Stimulated activated CD4-positive, alpha-beta T cell treated with anti-CD3 and anti-CD28 coated beads, Interleukin-4, amount 100 ng/mL, for 4 hours (primary cell): ENCODE measurements around the gene ARHGEF28.

ENCODE experiments used
- DNase-seq, 2 experiments: peaks; one replicate each; pipeline ENCODE4 v3.0.0-alpha.2; 2020

Gene ARHGEF28

DNA sequence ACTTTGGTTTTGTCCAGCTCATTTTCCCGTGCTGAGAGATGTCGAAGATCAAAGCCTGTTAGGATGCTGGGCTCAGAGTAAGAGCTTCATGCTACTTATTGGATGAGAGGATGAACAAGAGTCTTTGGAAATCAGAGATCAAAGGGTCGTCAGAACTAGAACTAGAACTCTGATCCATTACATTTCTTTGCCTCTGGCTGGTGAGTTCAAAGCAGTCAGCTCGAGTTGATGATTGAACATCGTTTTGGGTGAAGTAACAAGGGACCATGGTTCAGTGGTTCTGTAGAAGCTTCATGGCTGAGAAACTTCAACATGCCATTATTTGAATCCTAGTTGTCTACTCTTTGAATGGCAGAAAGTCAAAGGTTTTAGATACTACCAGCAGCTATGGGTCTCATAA lies 320.3 kb downstream of the ARHGEF28 start:
- no peak for DNase-seq

DNA sequence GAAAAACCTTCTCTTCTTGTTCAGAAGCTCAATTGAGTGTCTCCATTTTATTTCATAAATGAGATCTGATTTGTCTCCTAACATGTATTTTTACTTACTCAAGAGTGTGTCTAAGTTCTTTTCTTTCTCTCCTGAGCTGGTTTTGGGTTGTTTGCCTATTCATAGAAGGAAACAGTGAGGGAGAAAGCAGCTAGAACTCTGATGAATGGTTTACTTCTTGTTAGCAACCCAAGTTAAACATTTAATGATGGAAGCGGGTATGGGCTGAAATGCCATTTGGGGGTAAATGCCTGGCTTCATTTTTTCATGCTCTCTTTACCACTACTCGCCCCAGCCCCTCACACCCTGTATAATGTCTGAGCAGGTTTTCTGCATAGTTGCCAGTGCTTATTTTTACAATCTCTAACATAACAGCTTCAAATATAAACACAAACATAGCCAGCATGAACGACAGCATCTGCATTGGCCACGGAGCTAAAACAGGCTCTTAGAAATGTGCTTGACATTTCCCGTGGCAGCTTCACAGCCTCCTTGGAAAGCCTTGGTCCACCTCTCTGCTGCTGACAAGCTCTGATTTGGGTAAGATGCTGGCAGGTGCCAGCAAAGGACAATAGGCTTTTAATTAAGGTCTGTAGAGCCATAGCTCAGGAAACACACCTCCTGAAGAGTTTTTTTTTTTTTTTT lies 321.1 kb downstream of the ARHGEF28 start:
- no peak for DNase-seq

DNA sequence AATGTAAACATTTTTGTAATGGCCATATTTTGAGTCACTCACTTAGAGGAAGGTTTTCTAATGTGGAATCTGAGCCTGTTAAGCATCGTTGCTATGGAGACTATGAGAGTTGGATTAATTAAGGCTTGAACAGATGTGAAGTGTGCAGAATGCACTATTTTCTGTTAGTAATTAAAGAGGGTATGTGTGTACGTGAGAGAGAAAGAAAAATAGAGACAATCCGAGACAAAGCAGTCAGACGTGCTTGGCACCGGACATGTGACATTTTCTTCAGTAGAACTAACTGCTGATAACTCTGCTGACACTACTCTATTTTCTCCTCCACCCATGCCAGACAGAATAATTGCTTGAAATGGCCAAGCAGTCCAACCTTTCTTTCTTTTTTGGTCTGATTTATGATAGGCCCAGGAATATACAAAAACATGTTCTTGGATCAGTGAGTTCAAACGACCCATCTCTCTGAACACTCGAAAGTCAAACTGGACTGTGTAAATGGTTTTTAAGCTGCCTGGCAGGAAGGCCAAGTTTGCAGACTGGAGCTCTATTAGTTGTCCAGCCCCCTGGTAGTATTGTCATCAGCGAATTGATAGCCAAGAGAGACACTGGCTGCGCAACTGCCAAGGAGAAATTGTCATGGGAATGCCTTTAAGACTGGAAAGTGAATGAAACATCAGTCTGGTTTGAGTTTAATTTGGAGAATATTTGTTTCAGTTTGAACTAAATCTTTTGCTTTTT lies 322.1 kb downstream of the ARHGEF28 start:
- DNase-seq = no peak

DNA sequence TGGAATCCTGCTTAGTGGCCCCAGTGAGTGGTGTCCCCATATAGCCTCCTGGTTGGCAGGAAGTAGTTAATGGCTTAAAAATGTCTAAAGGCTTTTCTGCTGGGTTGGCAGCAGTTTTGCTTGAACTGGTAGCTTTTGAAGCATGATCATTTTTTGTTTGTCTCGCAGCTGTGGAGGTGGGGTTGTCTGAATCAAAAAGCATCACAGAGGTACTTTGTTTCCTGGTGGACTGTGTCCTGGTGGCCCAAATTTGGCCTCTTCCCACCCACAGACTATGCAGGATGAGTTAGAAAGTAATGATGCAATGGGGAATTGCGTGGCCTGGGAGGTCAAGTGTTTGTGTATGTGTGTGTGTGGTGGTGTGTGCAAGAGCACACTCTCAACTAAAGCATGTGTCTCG lies 322.7 kb downstream of the ARHGEF28 start:
- DNase-seq = no peak

DNA sequence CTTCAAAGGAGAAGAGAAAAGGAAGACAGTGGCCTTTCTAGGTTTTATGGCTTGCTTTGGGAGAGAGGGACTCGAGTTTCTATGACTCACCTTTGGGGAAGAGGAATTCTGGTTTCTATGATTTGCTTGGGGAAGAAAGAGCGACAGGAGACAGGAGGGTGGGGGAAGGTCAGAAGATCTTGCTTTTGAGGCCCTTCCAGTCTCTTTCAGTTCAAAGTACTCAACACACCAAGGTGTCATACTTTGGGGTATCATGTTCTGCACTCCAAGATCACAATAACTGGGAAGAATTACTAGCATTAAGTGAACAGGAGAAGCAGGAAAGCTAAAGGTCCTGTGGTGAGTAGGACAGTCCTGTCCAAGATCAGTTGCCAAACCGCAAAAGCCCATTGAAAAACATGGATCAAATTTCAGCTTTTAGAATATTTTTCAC lies 324.5 kb downstream of the ARHGEF28 start:
- no peak for DNase-seq

DNA sequence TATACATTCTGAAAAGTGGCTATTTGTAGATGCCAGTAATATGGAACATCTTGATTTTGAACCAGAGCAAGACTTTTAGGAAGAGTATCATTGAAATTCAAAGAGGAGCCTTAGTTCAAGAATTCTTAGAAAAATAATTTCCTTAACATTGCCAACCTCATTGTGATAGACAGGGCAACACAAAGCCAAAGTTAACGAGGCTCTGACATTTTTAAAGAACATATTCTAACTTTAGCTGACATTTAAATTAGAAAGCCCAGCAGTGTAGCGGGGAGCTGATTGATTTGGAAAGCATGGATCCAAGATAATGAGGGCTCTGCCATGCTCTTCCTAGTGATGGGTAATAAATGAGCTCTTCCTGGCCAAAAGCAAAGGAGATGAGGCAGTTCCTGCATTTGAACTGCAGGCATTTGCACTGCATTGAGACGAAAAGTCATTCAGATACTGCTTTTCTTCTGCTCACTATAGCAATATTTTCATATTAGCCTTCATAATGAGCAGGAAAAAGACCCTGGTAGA lies 325.0 kb downstream of the ARHGEF28 start:
- DNase-seq = no peak

DNA sequence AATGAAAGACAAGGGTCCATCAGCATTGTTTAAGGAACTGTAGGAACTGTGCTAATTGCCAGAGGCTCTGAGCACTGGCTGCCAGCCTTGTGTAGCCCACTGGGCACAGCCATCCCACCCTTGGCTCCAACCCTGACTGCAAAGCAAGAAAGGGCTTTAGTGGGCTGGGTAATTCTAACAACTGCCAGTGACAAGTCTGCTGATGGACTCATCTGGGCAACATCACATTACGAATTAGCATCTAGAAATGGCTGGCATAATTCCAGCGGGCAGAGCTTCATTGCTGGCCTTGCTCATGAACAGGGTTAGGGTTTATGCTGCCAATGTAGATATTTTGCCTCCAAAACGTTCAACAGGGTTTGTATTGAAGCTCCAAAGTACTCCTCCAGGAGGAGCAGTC lies 326.9 kb downstream of the ARHGEF28 start:
- DNase-seq = no peak

DNA sequence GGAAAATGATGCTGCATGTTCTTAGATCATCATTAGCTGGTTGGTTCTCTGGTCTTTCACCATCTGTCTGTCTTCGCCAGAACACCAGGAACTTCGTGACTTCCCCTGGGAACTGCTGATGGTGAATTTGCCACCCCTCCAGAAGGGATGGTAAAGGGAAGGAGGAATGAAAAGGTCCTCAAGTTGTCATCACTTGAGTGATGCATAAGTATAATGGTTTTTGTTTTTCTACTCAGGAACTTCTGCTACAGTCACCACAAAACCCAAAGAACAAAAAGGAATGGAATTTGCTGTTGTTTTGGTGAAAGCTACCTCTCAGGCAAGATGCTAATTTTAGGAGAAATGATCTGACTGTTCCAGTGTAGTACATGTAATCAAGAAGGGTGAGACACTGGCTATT lies 328.4 kb downstream of the ARHGEF28 start:
- no peak for DNase-seq

DNA sequence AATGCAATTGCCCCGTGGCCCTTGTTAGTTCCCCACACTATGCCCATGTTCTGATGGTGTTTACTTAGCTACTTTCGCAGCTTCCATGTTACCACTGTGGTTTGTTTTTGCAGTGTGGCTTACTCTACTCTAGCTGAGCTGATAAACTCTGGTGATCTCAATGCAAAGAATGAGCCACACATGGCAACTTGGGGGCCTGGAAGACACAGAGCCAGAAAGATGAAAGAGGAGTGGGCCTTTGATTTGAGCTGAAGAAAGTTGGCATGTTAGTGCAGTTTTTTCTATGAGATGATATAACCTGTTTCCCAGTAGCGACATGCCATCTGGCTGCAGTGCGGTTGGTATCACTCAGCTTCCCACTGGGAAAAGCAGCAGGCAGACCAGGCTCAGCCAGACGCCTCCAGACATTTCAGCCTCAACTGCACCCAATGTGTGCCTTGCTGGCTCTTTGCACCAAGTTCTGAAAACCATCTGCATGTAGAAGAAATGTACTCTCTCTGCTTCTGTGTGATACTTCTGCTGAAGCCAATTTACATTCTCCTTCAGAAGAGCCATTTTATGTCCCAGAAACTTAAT lies 329.4 kb downstream of the ARHGEF28 start:
- no peak for DNase-seq

DNA sequence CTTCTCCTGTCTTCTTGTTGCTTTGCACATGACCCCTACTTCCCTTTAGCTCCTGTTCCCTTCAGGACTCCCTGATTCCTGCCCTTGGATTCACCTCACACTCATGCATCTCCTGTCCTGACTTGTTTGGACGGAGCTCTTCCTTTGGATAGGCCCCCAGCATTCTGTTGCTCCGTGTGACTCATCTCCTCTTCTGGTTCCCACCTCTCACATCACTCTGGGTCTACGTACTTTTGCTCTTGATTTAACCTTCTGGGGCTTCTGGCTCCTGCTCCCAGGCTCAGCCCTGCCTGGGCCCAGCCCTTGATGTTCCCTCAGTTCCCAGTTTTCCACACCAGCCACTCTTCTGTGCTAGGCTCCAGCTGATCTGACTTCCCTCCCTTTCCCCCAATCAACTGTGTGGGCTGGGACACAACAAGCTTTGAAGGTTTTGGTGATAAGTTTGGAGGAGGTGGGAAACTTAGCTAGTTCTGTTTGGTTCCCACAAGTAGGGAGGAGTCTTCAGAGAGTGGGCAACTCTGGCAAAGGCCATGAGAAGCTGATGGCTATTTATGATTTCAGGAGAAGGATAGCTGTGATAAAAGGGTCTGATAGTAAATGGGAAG lies 331.5 kb downstream of the ARHGEF28 start:
- no peak for DNase-seq

DNA sequence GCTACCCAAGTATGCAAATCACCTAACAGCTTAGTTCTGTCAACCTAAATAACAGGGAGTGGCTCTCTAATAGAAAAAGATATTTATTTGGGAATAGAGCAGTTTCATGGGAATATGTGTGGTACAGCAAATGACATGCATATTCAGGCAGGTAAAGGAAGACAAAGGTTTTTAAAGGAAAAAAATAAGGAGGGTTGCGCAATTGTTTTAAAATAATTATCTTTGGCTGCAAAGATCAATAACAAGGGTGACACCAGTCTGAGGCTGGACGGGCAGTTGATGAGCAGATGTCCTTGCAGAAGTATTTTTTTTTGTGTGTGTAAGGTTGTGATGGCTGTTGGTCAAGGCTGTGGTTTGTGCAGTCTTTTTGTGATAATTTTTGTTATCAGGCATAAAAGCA lies 332.0 kb downstream of the ARHGEF28 start:
- DNase-seq = no peak

DNA sequence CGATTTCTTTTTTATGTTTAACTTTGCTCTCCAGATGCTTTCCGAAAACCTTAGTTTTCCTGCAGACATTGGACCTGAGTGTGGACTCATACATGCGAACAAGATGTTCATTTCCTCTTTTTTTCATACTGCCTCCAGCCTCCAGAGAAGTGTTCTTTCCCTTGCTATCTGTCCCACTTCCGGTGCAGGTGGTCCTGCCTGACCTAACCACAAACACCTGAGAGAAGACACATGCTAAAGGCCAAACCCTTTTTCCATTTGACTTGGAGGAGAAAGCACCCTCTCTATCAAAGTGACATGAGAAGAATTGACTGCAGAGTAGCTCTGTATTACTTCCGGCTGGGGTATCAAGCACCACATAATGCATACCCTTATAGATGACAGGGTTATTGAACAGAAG lies 334.0 kb downstream of the ARHGEF28 start:
- no peak for DNase-seq

DNA sequence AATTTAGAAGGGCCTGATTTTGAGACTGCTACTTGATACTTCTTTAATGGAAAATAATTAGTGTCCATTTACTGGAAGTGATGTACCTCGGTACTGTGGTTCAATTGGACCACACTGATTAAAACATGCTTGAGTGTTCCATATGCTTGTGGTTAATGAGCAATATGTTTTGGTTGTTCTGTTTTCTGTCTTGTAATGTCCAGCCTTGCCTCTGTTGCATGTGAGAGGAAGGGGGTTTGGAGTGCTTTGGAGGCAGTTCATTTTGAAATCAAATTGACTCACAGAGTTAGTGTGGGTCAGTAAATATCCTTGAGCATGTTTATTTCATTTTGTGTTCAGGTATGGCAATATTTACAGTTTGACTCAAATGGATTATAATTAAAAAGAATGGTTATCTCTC lies 334.4 kb downstream of the ARHGEF28 start:
- no peak for DNase-seq

DNA sequence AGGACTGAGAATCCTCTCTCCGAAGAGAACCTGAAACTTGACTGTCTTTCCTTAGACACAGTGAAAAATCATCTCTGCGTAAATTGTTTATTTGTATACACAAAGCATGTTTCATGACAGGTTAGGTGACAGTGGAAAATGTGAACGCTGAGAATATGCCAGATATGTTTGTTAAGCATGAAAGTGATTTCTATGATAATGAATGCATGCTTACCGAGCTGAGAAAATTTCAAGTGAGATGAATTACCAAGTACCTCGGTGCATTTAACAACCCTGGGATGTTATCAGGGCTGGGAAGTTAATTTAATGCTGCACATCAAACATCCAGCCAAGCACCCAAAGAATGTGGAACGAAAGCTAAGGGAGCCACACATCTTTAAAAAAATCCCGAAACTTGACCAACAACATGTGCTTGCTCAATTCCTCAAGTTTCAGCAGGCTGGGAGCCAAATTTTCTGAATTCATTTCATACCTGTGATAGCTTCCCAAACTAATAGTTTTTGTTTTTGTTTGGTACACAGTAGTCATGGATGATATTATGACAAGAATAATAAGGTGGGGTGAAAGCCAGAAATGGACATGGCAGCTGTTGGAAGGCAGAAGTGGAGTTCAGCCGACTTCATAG lies 336.9 kb downstream of the ARHGEF28 start:
- DNase-seq = no peak

DNA sequence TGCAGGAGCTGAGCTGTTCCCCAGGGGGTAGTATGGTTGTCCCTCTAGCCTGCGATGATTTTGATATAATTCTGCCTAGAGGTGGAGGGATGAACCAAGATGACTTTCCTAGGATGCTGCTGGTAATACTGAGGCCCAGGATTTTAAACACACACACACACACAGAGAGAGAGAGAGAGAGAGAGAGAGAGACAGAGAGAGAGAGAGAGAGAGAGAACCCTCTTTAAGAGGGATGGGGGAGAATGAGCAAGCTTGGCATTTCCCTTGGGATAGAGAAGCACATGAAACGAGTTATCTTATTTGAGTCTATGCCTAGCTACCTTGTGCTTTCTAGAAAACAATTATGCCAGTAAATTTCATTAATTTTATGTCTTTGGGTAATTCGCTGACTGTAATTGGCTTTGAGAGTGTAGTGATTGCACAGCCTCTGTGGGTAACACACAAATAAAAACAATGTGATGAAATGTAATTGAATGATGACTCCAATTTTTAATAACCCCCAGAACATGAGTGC lies 338.4 kb downstream of the ARHGEF28 start:
- DNase-seq = no peak

DNA sequence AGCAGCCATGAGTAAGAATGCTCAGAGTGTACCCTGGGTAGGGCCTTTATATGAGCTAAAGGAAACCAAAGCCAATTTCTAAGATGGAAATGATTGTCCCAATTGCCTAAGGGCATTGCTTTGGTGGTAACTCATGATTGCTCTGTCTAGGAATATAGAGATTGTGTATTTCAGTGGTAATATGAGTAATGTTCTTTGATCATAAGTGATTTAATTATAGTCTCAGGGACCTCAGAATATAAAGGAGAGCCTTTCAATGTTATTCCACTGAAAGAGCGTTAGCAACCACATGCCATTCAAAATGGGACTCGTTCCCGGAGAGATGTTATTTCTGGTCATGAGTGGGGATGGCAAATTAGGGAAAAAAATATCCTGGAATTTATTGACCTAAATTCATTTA lies 340.5 kb downstream of the ARHGEF28 start:
- no peak for DNase-seq

DNA sequence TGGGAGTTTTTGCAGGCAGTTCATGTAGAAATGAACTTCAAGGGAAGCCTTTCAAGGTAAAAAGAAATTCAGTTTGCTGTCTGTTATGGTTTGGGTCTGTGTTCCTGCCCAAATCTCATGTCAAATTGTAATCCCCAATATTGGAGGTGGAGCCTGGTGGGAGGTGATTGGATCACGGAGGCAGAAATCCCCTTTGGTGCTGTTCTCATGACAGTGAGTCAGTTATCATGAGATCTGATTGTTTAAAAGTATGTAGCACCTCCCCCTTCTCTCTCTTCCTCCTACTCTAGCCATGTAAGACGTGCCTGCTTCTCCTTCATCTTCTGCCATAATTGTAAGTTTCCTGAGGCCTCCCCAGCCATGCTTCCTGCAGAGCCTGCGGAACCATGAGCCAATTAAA lies 341.4 kb downstream of the ARHGEF28 start:
- DNase-seq = no peak

DNA sequence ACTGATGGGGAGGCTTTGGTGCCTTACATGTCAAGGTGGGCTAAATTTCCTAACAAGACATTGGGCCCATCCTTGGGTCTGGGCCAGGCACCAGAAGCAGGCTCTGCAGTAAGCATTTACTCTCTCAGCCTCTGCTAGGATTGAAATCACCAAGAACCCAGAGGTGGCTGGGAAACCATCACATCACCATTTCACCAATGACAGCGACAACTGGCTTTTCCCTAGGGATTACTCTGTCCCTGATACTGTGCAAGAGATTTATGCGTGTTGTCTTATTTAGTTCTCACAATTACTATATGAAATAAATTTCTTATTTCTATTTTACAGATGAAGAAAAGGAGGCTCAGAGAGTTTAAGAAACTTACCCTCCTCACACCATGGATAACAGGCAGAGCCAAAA lies 342.2 kb downstream of the ARHGEF28 start:
- DNase-seq = no peak

DNA sequence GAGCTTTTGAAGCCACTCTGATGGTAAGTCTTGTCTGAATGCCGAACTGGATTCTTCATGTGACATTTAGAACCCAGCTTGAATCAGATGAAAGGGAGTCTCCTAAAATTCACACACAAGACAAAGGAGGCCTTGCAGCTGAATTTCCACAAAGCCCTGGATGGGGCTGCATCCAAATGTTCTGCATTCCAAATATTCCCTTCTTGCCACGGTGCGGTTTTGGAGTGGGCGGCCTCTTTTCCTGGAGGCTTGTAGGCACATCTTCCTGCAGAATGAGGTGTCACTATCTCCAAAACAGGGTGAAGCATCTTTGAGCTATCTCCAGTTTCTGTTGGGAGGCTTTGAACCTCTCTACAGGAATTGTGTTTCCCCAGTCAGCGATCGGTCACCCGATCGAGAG lies 342.7 kb downstream of the ARHGEF28 start:
- no peak for DNase-seq

DNA sequence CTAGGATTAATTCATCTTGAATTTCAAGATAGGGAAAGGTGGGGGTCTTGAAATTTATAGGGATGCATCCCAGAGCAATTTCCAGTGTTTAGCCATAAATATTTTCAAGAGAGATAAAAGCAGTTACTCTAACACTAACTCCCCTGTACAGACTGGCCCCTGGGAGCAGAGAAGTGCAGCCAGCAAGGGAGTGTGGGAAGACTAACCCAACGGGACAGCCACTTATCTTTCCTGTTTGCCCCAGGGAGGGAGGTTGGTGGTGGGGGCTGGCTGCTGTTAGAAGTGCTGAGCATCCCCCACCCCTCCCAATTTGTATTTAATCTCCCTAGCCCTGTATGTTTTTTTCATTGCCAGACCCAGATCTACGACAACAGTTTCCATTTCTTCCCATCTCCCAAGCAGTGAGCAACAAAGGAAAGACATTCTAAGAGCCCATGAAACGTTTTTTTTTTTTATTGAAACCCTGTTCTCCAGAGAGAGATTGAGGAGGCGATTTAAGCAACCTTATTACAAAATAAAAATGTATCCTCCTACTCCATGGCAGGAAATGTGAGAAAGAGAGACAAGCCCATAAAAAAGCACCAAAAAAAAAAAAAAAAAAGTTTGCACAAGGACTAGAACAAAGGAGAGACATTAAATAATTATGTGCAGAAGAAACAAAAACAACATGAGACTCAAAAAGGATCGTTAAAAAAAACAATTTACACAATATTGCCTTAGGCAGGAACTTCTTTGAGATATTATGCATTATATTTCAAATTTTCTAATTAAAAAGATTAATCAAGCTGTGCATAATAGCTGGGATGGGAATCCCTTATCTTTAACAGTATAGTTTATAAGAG lies 343.4 kb downstream of the ARHGEF28 start:
- no peak for DNase-seq

DNA sequence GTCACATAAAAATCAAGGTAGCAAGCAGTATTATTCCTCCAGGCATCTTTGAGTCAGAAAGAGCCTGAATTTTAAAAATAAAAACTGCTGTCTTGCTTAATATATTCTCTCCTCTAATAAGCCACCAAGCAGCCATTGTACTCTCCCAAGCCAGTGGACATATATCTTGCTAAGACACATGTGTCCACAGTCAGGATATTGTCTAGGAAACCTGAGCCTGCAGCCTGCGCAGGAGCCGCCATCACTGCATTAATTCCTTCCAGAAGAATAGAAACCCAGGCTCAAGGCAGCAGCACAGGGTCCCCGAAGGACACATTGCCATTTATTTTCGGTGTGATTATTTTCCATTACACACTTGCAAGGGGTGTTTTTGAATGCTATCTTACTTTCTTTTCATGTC lies 345.3 kb downstream of the ARHGEF28 start:
- DNase-seq = no peak

DNA sequence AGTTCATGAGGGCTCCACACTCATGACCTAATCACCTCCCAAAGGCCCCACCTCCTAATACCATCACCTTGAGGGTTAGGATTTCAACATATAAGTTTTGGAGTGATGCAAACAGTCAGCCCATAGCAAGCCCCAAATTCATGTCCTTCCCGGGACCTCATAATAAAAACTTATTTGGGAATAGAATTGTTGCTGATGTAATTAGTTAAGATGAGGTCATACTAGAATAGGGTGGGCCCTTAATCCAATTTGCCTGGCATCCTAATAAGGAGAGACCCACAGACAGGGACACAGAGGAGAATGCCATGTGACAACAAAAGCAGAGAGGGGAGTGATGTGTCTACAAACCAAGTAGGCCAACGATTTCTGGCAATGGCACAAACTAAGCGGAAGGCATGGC lies 347.1 kb downstream of the ARHGEF28 start:
- DNase-seq = no peak
